ENCODE results near the gene SUPT20HL2. TPM values are rescaled to one million over a fixed set of nuclear protein-coding genes. Genes with fewer than 3 reads are reported as not detected.

Gene SUPT20HL2
- total RNA-seq, 1 experiment from 2014 or later = not detected

- Histone ChIP-seq H2BK20ac (ENCODE audit: low read depth, low read length, poor library complexity, severe bottlenecking) (no peak overlapping the region), H3K23me2 (ENCODE audit: insufficient read length, low read depth, low read length, poor library complexity, severe bottlenecking) (no peaks in the 10 kb centered on the region), H3K56ac (ENCODE audit: insufficient read length, low read depth, low read length) (no peak overlapping the region), H2AK5ac (ENCODE audit: insufficient read length, low read length) (no peak overlapping the region), H2AFZ (ENCODE audit: low read length) (no peak overlapping the region), H3K27me3 (ENCODE audit: insufficient read depth, low read length) (no peaks in the 10 kb centered on the region), H3K14ac (ENCODE audit: insufficient read depth, low read length) (no peak overlapping the region), H3K4me2 (ENCODE audit: insufficient read depth, insufficient read length, low read length) (no peak overlapping the region), H2BK12ac (ENCODE audit: insufficient read length, low read depth, low read length) (no peak overlapping the region), H3K27ac (ENCODE audit: insufficient read length, low read depth, low read length) (no peak overlapping the region), H3K9me3 (ENCODE audit: control insufficient read depth, low read depth, low read length) (no peaks in the 10 kb centered on the region), H4K8ac (replicated peaks; ENCODE audit: insufficient read length, low read depth, low read length) (no peak overlapping the region), H3K18ac (ENCODE audit: insufficient read length, low read depth, low read length) (no peak overlapping the region), H3T11ph (ENCODE audit: low read length) (no peak overlapping the region), H4K5ac (ENCODE audit: insufficient read length, low read depth, low read length) (no peak overlapping the region), H3K23ac (ENCODE audit: insufficient read length, low read depth, low read length) (no peak overlapping the region), H2BK5ac (ENCODE audit: insufficient read length, low read length) (no peak overlapping the region), H2BK15ac (ENCODE audit: low read depth, low read length) (no peak overlapping the region), H3K9ac (ENCODE audit: extremely low read depth, insufficient read length, low read length) (no peak overlapping the region), H2BK120ac (ENCODE audit: low read depth, low read length, poor library complexity, severe bottlenecking) (no peak overlapping the region), H4K20me1 (ENCODE audit: control insufficient read depth, insufficient read depth, insufficient read length) (no peaks in the 10 kb centered on the region), H3K4me1 (ENCODE audit: insufficient read depth, low read length) (no peaks in the 10 kb centered on the region), H3K4ac (ENCODE audit: low read depth, low read length) (no peak overlapping the region), H3K79me1 (ENCODE audit: insufficient read depth, low read depth, low read length, poor library complexity, severe bottlenecking) (no peaks in the 10 kb centered on the region), H4K91ac (ENCODE audit: insufficient read length, low read depth, low read length) (no peak overlapping the region), H3K79me2 (ENCODE audit: insufficient read depth, low read length) (no peaks in the 10 kb centered on the region)
- H3K4me3 Mint-ChIP-seq = no peak overlapping the region
- H3K9me3 Mint-ChIP-seq = peaks cover 0 to 3% of the 10 kb centered on the region in 2 experiments; a peak in 2 of 5 replicates
- H3K36me3 Mint-ChIP-seq (ENCODE audit: insufficient read depth in 1 of 3, low read depth in 3 of 3) = peaks cover 0 to 1% (median 0%) of the 10 kb centered on the region in 3 experiments; a peak in 1 of 7 replicates
- DNase-seq = no peak
- TF ChIP-seq CTCF (conservative IDR thresholded peaks at IDR 0.05) = no peak
- H3K27ac Mint-ChIP-seq = no peak overlapping the region
- no peaks in the 10 kb centered on the region for H3K4me1 Mint-ChIP-seq
- H3K27me3 Mint-ChIP-seq (ENCODE audit: low read depth) = no peaks in the 10 kb centered on the region; the same call in 1 of the 2 replicates
These were observed 20.6 kb upstream of the SUPT20HL2 start for GRCh38 chrX:24334461-24334860.
